A549 (cell line): Measurements from ENCODE around the gene CACNA1I.

Experiments
- HDAC2 ChIP-seq: fragments of 200-600 bp; sonication (generic); IDR thresholded peaks from 2 replicates; pipeline ENCODE4 v1.6.1; 2016
- MAZ ChIP-seq: fragments of 150-350 bp; IDR thresholded peaks from 2 replicates; pipeline ENCODE4 v1.6.1; 2014; ENCODE audit warnings: antibody characterized with exemption, low read depth, low read length, borderline replicate concordance
- MYC ChIP-seq: IDR thresholded peaks from 2 replicates; pipeline ENCODE4 v1.6.1; 2012; ENCODE audit warnings: mild to moderate bottlenecking, inconsistent platforms, low read length, improper control_type of control experiment, borderline replicate concordance
- POLR2A ChIP-seq: IDR thresholded peaks from 2 replicates; pipeline ENCODE4 v1.6.1; 2012; ENCODE audit warnings: mild to moderate bottlenecking, low read length
- POLR2AphosphoS2 ChIP-seq: conservative IDR thresholded peaks from 2 replicates; pipeline ENCODE4 v1.6.1; 2012; ENCODE audit warnings: low read length, improper control_type of control experiment, inconsistent platforms
- ZC3H11A ChIP-seq: fragments of 450-650 bp; IDR thresholded peaks from 2 replicates; pipeline ENCODE4 v1.6.1; 2014; ENCODE audit warnings: antibody characterized with exemption, mild to moderate bottlenecking
- TF ChIP-seq, protein P1 (sequence below): fragments of >200 bp; sonication (Bioruptor Twin); formaldehyde crosslinking; IDR thresholded peaks from 3 replicates; pipeline ENCODE4 v1.5.1; 2016
- TF ChIP-seq, protein P2 (sequence below): IDR thresholded peaks from 2 replicates; pipeline ENCODE4 v1.6.1; 2012

DNA sequence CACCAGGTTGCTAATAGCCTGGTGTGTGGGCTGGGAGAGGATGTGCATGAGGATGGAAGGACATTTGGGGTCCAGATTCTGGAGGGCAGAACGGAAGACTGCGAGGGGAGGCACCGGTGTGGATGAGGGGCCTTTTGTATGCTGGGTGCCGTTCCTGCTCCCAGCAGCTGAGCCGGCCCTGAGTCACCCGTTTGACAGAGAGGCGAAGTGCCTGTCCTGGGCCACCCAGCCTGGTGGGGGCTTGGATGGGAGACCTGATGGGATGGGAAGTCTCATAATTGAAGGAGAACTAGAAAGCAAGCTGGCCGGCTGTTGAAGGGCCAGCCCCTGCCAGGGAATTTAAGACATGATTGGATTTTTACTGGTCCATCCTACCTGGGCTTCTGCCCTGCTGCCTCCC lies 10.8 kb downstream of the CACNA1I start:
- TF ChIP-seq, protein P1, sequence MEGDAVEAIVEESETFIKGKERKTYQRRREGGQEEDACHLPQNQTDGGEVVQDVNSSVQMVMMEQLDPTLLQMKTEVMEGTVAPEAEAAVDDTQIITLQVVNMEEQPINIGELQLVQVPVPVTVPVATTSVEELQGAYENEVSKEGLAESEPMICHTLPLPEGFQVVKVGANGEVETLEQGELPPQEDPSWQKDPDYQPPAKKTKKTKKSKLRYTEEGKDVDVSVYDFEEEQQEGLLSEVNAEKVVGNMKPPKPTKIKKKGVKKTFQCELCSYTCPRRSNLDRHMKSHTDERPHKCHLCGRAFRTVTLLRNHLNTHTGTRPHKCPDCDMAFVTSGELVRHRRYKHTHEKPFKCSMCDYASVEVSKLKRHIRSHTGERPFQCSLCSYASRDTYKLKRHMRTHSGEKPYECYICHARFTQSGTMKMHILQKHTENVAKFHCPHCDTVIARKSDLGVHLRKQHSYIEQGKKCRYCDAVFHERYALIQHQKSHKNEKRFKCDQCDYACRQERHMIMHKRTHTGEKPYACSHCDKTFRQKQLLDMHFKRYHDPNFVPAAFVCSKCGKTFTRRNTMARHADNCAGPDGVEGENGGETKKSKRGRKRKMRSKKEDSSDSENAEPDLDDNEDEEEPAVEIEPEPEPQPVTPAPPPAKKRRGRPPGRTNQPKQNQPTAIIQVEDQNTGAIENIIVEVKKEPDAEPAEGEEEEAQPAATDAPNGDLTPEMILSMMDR, result no peak
- TF ChIP-seq, protein P2, sequence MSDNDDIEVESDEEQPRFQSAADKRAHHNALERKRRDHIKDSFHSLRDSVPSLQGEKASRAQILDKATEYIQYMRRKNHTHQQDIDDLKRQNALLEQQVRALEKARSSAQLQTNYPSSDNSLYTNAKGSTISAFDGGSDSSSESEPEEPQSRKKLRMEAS, result no peak
- no peak for TF ChIP-seq HDAC2
- TF ChIP-seq POLR2A, result no peak
- TF ChIP-seq ZC3H11A, result no peak
- no peak for TF ChIP-seq POLR2AphosphoS2
- no peak for TF ChIP-seq MAZ
- no peak for TF ChIP-seq MYC
